GM19455 (cell line): ENCODE results near the gene TEDC1.
A peak's percentile ranks its signal among the peaks of the same experiment; 100 is the strongest.

Experiments
- ATAC-seq: cut with Tn5 transposase; IDR thresholded peaks from one replicate; pipeline ENCODE4 v1.9.1; 2021; ENCODE audit not compliant: unreplicated experiment

Gene TEDC1, protein sequence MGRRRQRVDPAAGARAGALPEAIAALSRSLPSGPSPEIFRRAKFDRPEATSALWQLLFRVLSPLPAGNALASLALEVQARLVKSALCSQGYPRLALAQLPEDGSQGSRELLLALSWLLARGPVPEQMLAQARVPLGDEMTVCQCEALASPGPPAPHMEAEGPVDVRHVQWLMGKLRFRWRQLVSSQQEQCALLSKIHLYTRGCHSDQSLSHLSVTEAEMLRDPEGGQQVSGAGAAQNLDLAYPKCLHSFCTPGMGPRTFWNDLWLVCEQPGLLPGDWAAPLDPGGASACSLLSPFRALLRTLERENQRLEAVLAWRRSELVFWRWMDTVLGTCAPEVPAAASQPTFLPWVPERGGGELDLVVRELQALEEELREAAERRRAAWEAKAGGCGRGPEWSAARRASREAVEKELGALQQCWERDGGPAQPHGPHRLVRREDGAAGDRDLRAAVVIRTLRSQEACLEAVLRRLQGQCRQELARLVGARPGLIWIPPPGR

DNA sequence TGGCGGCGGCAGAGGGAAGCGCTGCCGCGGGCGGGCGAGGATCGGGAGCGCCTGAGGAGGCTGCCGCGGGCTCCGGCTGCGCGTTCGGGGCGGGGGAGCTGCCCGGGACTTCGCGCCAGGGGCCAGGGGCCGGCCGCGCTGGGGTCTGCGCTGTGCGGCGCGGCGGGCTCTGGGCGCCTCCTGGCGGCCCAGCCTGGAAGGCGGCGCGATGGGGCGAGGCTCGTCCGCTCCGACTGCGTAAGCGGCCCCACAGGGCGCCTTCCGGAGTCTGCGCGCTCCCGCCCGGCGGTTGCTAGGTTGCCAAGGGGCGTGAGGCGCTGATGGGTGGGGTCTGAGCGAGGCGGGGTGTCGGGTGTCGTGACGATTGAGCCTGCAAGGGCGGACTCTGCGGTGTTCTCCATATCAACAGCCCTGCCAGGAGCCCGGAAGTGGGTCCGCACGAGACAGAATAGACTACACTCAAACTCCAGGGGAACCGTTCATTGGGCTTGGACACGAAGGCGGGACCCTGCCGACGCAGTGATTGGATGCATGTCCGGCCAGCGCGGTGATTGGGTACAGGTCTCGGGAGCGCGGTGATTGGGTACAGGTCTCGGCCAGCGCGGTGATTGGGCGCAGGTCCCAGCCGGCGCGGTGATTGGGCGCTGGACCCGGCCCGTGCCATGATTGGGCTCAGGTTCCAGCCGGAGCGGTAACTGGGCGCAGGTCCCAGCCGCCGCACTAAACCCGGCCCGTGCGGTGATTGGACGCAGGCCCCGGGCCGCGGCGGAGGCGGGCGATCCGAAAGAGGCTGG is at the start of gene TEDC1:
Gene TEDC1, plus strand, starts transcription at position 675 of the 794 bp plus-strand sequence. CDS start 130 bp downstream, outside the sequence.
- peak; percentile 63 for ATAC-seq

DNA sequence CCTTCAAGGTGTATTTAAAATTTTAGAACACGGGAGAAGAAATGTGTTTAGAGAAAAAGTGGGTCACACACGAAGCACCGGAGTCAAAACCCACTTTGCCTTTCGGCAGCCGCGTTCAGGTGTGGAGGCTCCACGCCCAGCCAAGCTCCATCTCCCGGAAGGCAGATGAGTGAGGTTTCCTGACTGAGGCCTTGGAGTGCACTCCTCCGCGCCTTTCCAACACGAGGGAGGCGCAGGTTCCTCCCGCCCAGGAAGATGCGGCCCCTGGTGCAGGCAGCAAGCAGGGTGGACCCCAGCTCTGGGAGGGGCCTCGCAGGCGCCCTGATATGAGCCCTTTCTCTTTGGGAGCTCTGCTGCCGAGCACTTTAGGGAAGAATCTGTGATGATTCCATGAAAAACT is 48.9 kb upstream of the TEDC1 start:
- no peak for ATAC-seq

DNA sequence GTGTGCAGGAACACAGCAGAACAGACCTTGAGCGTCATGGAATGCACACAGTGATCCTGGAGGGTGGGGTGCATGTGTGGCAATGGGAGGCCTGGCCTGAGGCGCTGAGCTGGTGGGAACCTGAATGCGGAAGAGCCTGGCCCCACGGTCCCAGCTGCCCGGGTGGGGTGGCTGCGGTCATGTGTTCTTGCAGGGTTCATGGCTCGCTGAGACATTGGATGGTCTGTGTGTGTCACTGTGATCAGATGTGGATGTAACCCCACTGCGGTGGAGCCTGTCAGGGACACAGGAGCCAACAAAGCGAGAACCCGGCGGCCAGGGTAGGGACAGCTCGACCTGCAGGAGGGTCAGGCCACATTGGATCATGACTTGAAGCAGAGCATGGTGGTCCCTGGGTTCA is 48.2 kb upstream of the TEDC1 start:
- no peak for ATAC-seq

DNA sequence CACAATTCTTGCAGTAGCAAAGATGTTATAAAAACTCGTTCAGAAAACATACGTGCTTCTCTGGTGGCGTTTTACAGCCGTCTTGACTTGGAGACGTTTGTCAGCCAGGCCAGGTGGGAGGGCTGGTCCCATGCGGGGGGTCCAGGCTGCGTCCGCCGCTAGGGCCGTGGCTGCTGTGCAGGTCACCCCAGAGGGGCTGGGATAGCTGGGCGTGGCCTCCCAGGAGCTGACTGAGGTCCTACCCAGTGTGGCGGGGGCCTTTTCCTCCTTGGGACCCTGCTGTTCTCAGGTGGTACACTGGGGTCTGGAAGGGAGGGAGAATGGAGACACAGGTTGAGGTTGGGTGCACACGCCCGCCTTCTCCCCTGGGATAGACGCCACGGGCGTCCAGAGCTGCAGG is 46.2 kb upstream of the TEDC1 start:
- ATAC-seq = no peak

DNA sequence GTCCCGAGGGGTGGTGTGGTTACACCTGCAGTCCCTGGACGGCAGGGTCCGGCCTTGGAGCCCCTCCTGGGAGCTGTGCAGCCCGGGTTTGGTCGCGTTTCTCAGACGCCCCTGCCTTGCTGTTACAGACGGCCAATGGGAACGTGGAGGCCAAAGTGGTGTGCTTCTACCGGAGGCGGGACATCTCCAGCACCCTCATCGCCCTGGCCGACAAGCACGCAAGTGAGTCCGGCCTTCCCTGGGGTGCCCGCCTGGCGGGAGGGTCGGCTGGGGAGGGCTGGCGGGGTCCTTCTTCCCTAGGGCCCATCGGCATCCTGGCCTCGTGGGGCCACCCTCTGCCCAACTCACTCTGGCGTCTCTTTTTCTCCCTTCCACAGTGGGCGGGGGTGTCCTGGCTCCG is 45.8 kb upstream of the TEDC1 start:
- ATAC-seq = no peak

DNA sequence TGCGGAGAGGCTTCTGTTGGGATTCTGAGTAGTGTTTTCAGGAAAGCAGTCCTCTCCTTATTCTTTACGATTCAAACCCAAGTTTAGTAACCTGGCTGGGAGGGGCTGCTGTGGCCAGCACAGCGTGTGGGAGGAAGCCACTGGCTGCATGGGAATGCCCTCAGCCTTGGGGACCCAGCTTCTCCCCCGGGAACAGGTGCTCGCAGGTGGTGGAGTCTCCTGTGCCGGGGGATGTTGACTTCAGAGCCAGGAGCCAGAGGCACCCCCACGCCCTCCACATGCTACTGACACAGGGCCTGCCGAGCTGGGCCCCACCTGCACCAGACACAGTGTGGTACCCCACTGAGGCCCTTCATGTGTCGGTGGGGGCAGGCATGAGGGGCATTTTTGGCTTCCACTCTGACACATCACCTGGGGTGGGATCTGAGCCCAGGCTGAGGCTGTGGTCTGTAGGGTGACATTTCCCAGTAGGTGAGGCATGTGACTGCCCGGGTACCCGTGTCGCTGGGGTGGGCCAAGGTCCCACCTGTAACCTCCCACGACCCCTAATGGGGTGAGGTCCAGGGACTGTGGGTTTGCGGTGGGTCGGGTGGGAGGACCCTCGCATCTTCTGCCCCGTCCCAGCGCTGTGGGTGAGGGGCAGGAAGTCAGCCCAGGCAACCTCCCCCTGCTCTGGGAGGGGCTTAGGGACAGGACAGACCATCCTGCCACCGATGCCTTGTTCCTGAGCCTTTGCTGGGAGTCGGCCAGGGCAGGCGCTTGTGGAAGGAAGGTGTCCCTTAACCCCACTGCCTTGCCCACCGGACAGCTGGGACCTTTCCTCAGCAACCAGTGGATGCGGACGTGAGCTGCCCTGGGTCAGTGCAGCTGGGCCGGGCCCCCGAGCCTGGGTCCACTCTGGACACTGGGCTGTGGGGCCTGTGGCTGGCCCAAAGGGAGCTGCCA is 44.9 kb upstream of the TEDC1 start:
- no peak for ATAC-seq

DNA sequence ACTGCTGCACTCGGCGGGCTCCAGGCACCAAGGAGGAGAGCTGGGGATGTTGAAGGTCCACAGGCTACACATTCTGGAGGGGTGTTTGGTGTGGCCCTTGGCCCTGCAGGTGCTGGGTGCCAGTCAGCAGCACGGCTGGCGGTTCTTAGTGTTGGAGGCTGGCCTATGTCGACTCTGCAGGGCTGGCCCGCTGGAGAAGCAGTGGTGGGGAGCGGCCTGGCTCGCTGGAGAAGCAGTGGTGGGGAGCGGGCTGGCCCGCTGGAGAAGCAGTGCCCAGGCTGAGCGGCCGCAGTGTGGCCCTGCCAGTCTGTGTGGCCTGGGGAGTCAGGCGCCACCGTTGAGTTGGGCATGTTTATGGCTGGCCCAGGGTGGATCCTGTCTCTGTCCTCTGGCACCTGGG is 44.1 kb upstream of the TEDC1 start:
- no peak for ATAC-seq

DNA sequence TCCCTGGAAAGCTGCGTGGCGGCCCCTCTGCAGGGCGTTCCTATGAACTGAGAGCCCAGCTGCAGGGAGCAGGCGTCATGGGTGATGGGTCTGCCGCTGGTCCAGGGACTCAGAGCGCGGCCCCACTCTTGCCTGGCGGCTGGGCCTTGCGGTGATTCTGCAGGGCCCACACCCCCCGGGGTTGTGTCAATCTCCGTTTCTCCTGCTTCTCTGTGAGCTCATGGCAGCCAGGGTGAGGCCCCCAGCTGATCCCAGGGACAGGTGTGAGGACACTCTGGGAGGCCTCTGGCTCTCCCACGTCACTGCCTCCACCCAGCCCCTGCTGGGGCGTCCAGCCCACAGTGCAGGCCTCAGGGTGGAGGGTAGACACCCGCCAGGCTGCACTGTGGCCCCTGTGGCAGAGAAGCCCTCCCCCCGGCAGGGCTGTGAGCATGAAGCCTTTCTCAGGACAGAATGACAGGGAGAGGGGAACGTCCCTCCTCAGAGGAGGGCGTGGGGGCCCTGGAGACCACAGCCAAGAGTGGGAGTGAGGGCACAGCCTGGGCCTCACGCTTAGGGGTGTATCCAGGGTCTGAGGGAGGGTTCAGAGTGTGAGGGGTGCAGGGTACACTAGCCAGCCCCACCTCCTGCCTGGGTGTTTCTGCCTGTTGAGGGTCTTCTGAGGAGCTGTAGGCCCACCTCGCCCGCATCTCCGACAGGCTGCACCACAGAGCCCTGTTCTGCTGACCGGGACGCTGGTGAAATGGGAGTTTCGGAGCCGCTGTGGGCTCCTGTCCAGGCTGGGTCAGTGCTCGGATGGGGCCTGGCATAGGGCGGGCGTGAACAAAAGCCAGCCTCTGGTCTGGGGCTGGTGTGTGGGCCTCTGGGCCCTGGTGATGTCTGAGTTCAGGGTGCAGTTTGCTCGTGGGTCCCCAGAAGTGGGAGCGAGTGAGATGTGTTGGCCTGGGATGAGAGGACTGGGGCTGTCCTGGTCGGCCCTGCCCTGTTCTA is 43.1 kb upstream of the TEDC1 start:
- ATAC-seq = no peak

DNA sequence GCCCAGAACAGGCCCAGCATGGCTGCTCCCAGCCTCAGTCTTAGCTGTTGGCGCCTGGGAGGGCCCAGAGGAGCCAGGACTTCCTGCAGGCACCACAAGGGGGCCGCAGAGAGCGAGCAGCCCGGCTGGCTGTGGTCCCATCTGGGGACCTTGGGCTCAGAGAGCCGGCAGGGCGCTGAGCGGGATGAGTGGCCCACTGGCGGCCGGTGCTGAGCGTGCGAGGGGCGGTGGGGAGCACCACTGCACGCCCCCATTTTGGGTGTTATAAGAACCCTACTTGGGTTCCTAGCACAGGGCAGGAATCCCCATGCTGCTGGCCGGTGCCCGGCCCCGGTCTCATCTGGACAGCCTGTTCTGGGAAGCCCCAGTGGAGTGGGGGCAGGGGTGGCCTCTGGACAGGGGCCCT is 42.3 kb upstream of the TEDC1 start:
- ATAC-seq = peak; percentile 52

DNA sequence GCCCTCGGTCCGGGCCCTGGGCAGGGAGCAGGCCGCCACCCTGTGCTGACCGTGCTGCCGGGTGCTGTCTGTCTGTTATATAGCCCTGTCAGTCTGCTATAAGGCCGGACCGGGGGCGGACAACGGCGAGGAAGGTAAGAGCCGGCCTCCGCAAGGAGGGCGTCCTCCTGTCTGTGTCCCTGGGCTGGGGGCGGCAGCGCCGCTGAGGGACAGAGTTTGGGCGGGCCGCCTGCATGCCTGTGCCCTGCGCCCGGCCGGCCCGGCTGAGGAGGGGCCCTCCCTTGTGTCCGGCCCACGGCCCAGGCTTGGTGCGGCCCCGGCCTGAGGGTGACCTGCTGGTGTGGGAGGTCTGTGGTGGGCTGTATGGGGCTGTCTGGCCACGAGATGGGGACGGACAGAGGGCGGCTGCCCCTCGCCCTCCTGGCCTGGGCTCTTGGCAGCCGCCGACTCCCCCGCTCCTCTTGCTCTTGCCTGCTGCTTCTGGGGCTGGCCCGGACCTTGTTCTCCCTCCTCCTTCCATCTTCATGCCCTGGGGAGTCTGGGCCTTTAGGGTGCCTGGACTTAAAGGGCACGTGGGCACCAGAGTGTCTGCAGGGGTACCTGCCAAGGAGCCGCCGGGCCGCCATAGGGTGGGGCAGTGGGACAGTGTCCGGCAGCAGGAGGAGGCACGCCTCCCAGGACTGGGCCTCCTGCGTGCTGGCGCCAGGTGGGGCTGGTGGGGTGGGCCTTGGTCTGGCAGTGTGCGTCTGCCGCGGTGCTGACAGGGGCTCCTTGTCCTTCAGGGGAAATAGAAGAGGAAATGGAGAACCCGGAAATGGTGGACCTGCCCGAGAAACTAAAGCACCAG is 41.5 kb upstream of the TEDC1 start:
- no peak for ATAC-seq

DNA sequence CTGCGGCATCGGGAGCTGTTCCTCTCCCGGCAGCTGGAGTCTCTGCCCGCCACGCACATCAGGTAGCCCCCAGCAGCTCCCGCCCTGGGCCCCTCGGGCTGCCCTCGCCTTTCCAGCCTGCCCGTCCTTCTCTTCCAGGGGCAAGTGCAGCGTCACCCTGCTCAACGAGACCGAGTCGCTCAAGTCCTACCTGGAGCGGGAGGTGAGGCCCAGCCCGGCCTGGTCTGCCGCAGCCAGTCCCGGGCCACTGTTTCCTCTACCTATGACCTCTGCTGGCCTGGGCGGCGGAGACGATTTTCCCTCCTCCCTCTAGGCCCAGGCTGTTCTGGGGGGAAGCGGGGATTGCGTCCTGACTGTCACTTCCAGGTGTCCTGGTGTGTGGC is 40.9 kb upstream of the TEDC1 start:
- ATAC-seq = no peak

DNA sequence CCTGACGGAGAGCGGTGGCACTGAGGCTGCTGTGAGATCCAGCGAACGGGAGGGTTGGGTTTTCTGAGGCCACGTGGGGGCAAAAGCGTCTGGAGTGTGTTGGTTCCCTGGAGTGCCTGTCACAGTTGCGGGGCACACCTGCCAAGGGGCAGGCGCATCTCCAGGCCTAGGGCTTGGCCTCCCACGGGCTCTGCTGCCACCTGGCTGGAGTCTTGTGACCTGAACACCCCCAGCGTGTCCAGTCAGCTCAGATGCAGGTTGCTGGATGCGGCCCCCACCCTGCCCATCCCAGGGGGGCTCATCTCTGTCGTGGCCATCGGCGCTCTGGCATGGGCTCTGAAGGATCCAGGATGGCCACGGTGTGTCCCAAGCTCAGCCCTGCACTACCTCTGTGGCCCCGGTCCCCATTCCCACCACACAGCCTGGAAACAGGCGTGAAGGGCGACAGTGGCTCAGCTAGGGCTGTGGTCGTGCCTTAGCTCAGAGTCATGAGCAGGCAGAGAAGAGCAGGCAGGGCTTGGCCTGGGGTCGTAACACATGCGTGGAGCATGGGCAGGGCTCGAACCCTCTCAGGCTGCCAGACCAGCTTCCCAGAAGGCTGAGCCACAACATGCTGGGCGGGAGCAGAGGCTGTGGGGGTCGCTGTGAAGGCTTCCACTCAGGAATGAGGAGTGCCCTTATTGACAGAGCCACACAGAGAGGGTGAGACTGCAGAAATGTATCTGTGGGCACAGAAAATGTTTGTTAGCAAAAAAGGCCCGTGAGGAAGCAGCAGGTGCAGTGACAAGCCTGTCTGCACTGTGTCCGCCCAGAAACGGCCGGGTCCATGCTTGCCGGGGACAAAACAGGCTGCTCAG is 40.0 kb upstream of the TEDC1 start:
- no peak for ATAC-seq

DNA sequence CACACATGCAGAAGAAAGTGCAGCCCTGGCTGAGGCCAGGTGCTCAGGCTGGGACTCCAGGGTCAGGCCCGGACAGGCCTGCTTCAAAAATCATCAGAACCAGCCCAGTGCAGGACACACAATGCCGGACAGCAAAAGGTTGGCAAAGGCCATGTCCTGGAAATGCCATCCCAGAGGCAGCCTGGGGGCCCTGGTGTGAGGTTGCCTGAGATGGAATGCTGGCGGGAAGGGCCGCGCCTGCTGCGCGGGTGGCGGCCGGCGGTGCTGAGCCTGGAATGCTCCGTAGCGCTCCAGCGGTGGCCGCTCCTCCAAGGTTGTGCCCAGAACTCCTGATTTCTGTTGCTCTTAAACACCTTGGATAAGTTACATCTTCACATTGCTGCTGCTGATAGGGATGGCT is 38.1 kb upstream of the TEDC1 start:
- ATAC-seq = no peak

DNA sequence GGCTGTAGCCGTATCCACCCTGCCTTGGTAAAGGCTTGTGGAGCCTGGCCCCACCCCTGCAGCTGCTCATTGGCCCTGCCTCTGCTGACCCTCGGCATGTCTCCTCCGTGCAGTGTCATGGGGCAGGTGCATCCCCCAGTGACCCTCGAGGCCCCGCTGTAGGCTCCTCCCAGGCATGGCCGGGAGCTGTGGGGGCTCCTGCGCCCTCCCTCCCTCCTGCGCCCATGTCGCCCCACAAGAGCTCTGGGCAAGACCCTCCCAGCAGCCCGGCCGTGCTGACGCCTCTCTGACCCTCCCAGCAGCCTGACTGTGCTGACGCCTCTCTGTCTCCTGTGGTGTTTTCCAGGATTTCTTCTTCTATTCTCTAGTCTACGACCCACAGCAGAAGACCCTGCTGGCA is 37.2 kb upstream of the TEDC1 start:
- ATAC-seq = no peak

DNA sequence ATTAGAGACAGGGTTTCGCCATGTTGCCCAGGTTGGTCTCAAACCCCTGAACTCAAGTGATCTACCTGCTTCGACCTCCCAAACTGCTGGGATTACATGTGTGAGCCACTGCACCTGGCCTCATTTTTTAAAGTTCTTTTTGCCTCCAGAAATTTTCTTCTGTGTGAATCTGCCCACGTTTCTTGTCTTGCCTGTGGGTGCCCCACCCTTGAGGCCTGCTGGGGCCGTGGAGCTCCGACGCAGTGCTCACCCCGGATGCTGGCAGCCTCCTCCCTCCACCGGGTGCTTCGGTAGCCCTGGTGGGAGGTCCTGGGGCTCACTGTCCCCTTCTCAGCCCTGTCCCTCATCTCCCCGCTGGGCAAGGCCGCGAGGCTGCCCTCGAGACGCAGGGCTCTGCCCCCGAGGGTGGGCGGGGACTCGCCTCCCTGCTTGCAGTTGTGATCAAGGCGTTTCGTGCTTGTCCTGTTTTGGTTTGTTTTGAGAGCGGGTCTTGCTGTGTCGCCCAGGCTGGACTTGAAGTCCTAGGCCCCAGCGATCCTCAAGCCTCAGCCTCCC is 35.9 kb upstream of the TEDC1 start:
- ATAC-seq = no peak

DNA sequence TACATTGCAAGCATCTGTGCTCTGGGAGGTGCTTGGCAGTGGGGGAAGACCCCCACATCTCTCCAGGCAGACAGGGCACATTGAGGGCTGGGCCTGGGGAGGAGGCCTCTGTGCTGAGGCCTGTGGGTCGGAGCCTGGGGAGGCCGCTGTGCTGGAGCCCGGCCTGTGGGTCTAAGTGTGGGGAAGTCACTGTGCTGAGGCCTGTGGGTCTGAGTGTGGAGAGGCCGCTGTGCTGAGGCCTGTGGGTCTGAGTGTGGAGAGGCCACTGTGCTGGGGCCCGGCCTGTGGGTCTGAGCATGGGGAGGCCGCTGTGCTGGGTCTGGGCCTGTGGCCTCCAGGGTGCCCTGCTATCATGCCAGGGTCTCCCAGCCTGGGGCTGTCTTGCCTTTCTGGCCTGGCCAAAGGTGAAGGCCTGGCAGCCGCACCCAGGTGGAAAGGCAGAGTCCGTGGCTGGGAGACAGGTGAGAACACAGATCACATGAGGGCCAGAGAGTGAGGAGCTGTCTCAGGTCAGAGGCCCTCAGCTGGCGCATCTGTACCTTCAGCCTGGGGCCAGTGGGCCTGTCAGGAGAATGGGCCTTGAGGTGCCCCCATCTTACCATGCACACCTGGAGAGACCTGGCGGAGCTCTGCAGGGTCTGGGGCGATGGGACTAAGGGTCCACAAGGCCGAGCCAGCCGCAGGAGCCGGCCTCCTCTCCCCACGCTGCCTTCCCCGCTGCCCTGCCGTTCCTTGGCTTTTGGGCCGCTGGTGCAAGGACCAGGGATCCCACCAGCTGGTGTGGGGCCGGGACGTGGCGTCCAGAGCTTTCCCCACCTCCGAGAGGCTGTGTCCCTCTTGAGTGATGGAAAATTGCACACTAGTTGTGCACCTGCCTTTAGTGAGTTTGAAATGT is 35.0 kb upstream of the TEDC1 start:
- no peak for ATAC-seq
